OCI-LY7 (cell line): Measurements from ENCODE around the gene CAPNS1. TPM values are rescaled to one million over a fixed set of nuclear protein-coding genes. Genes with fewer than 3 reads are reported as not detected.

Experiments used
- BruUV-seq: library from RNA; stranded (reverse); fragments of 400-500 nt; replicated peaks from 2 replicates; lab custom pipeline; 2021; lab: Mats Ljungman, UMichigan
- CTCF ChIA-PET: fragments of 300-600 bp; sonication (Branson Sonifier 250); formaldehyde crosslinking; loops from one replicate; lab custom pipeline; 2022; ENCODE audit warnings: antibody characterized with exemption; ENCODE audit not compliant: unreplicated experiment; lab: Charles Lee
- POLR2A ChIA-PET: fragments of 300-600 bp; sonication (Branson Sonifier 250); formaldehyde crosslinking; loops from one replicate; lab custom pipeline; 2022; ENCODE audit warnings: antibody characterized with exemption; lab: Charles Lee
- DNase-seq: peaks from one replicate; pipeline ENCODE4 v3.0.0-alpha.2; 2015; ENCODE audit warnings: low spot score
- H2AFZ ChIP-seq: fragments of 200-600 bp; sonication (generic), shearing (Covaris generic); 2 replicates; pipeline ENCODE4 v1.6.1; 2014; ENCODE audit warnings: mild to moderate bottlenecking, antibody characterized with exemption, low read length, moderate library complexity
- H3K27ac ChIP-seq: fragments of 200-600 bp; sonication (generic); 2 replicates; pipeline ENCODE4 v1.5.1; 2014; ENCODE audit warnings: mixed run types, low read depth, mild to moderate bottlenecking, moderate library complexity, low read length, inconsistent platforms; ENCODE audit not compliant: poor library complexity, severe bottlenecking
- H3K36me3 ChIP-seq: fragments of 200-600 bp; sonication (generic); 2 replicates; pipeline ENCODE4 v1.6.1; 2014; ENCODE audit warnings: mild to moderate bottlenecking, antibody characterized with exemption, low read length, moderate library complexity, mixed read lengths; ENCODE audit not compliant: insufficient read depth
- H3K4me1 ChIP-seq: fragments of 200-600 bp; sonication (generic); 2 replicates; pipeline ENCODE4 v1.5.1; 2014; ENCODE audit warnings: mild to moderate bottlenecking, low read length; ENCODE audit not compliant: insufficient read depth, poor library complexity, severe bottlenecking
- H3K4me2 ChIP-seq: fragments of 200-600 bp; sonication (generic); 2 replicates; pipeline ENCODE4 v1.6.1; 2014; ENCODE audit warnings: mild to moderate bottlenecking, low read length
- H3K4me3 ChIP-seq: fragments of 200-600 bp; sonication (generic); 2 replicates; pipeline ENCODE4 v1.5.1; 2014; ENCODE audit warnings: mild to moderate bottlenecking, low read depth, low read length; ENCODE audit not compliant: poor library complexity, severe bottlenecking
- H3K79me2 ChIP-seq: fragments of 200-600 bp; sonication (generic); 2 replicates; pipeline ENCODE4 v1.6.1; 2016; ENCODE audit warnings: low read depth, mild to moderate bottlenecking, low read length, moderate library complexity, mixed read lengths; ENCODE audit not compliant: insufficient read depth
- H3K9me2 ChIP-seq: fragments of 200-600 bp; sonication (generic); 2 replicates; pipeline ENCODE4 v1.6.1; 2016; ENCODE audit warnings: mild to moderate bottlenecking, low read length, mixed read lengths; ENCODE audit not compliant: insufficient read depth
- H3K9me3 ChIP-seq: fragments of 200-600 bp; sonication (generic); 2 replicates; pipeline ENCODE4 v1.6.1; 2014; ENCODE audit warnings: mild to moderate bottlenecking, mixed run types, low read length, mixed read lengths
- H4K20me1 ChIP-seq: fragments of 200-600 bp; sonication (generic); 2 replicates; pipeline ENCODE4 v1.6.1; 2014; ENCODE audit warnings: mild to moderate bottlenecking, antibody characterized with exemption, low read length, moderate library complexity, mixed read lengths; ENCODE audit not compliant: insufficient read depth
- EZH2phosphoT487 ChIP-seq: fragments of 200-600 bp; sonication (generic); IDR thresholded peaks from 2 replicates; pipeline ENCODE4 v1.6.1; 2018; ENCODE audit warnings: low read depth, borderline replicate concordance, mild to moderate bottlenecking, mixed run types, antibody characterized with exemption, low read length, moderate library complexity, mixed read lengths
- intact Hi-C: fragments of 100-400 bp; cut with micrococcal nuclease; formaldehyde crosslinking; loops from one replicate; pipeline ENCODE4 v1.10.0; 2022; ENCODE audit not compliant: unreplicated experiment
- total RNA-seq, 2 experiments: library from RNA; depleted of rRNA in 1 of 2; stranded (reverse); fragments of >200 nt in 1 of 2; shearing (Covaris generic) in 1 of 2; gene quantifications; 2 replicates each; pipeline ENCODE4 v1.2.3, GENCODE V29; 2014 to 2022
- TF ChIP-seq, protein P1 (sequence below): fragments of 200-600 bp; sonication (generic); conservative IDR thresholded peaks from 2 replicates; pipeline ENCODE4 v1.5.1; 2014; ENCODE audit warnings: mild to moderate bottlenecking, antibody characterized with exemption, low read length, moderate library complexity, mixed read lengths

CAPNS1 gene
- total RNA-seq, 2 experiments from 2014 or later = 166 to 339 TPM

DNA sequence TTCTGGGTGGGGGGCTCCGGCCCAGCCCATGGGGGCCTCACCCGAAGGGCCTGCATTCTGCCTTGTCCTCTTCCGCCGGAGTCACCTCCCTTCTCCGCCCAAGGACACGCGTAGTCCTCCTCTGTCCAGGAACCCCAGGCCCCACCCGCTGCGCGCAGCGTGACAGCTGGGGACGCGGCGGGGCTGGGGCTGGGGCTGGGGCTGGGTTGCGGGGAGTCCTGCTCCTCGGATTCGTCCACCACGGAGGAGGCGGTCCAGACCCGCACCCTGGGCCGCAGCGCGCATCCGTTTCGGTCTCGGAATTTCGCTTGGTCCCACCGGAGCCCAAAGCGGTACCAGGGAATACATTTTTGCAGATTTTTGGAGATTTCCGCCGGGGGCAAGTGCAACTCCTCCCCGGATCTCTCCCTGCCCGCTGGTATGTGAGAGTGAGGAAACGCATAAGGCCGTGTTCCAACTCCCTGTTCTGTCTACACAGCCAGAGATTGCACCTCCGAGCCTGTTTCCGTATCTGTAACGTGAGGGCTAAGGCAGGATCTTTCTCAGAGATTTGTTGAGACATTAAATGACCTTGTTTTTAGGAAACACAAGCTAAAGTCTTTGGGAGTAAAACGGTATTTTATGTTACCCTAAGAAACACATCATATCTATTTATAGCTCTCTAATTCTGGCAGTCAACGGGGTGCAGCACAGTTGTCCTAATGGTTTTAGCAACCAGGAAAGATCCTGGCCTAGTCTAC, 12.7 kb downstream of the CAPNS1 start, which contains the start of gene COX7A1:
TSS of gene COX7A1 (minus strand) at position 96 of the 740 bp plus-strand sequence. CDS start at position 56, 40 bp downstream.
- Histone ChIP-seq H3K4me2 (no peak within 1 kb of the TSS), H3K9me2 (no peaks in the 10 kb centered on the region), H4K20me1 (no peaks in the 10 kb centered on the region), H2AFZ (no peak within 1 kb of the TSS), H3K4me1 (no peaks in the 10 kb centered on the region), H3K36me3 (peaks cover 32% of the 10 kb centered on the region; the same call in 1 of the 2 replicates), H3K9me3 (no peaks in the 10 kb centered on the region), H3K79me2 (no peaks in the 10 kb centered on the region), H3K27ac (no peak within 1 kb of the TSS), H3K4me3 (no peak within 1 kb of the TSS)
- ChIA-PET CTCF (no interaction called here), POLR2A (no interaction called here)
- DNase-seq = no peak
- TF ChIP-seq EZH2phosphoT487 = no peak
- TF ChIP-seq, protein P1, sequence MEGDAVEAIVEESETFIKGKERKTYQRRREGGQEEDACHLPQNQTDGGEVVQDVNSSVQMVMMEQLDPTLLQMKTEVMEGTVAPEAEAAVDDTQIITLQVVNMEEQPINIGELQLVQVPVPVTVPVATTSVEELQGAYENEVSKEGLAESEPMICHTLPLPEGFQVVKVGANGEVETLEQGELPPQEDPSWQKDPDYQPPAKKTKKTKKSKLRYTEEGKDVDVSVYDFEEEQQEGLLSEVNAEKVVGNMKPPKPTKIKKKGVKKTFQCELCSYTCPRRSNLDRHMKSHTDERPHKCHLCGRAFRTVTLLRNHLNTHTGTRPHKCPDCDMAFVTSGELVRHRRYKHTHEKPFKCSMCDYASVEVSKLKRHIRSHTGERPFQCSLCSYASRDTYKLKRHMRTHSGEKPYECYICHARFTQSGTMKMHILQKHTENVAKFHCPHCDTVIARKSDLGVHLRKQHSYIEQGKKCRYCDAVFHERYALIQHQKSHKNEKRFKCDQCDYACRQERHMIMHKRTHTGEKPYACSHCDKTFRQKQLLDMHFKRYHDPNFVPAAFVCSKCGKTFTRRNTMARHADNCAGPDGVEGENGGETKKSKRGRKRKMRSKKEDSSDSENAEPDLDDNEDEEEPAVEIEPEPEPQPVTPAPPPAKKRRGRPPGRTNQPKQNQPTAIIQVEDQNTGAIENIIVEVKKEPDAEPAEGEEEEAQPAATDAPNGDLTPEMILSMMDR = no peak
- no TSS peak for BruUV-seq
- intact Hi-C loops = no loop called here

- Histone ChIP-seq H3K36me3 (peaks cover 27% of the 10 kb centered on the region; the same call in 1 of the 2 replicates), H3K9me2 (no peaks in the 10 kb centered on the region), H2AFZ (no peak overlapping the region), H3K79me2 (no peaks in the 10 kb centered on the region), H3K4me1 (no peaks in the 10 kb centered on the region), H3K4me2 (no peak overlapping the region), H3K4me3 (no peak overlapping the region), H3K27ac (no peak overlapping the region), H4K20me1 (no peaks in the 10 kb centered on the region), H3K9me3 (no peaks in the 10 kb centered on the region)
- no peak for DNase-seq
- intact Hi-C loops = no loop called here
- POLR2A ChIA-PET = no interaction called here
- no peak for TF ChIP-seq EZH2phosphoT487
- TF ChIP-seq, protein P1 = no peak
- BruUV-seq = no TSS peak
- CTCF ChIA-PET = no interaction called here
Measured at GRCh38 chr19:36153126-36153525, 13.3 kb downstream of the CAPNS1 start.
